Upper lobe of right lung (tissue), 1 donor: ENCODE results near the gene SMARCA2. TPM values are rescaled to one million over a fixed set of nuclear protein-coding genes. Genes with fewer than 3 reads are reported as not detected.

Experiments used
- ATAC-seq: fragments of 200-7000 bp; cut with Tn5 transposase; one replicate; pipeline ENCODE4 v1.9.1; 2020; ENCODE audit warnings: mild to moderate bottlenecking, moderate library complexity
- DNase-seq: peaks from one replicate; pipeline ENCODE4 v3.0.0-alpha.2; 2020
- H3K27ac ChIP-seq: fragments of 200-600 bp; one replicate; pipeline ENCODE4 v1.8.0; 2022
- H3K27me3 ChIP-seq: fragments of 200-600 bp; one replicate; pipeline ENCODE4 v1.8.0; 2022; ENCODE audit warnings: mild to moderate bottlenecking
- H3K36me3 ChIP-seq: fragments of 200-600 bp; one replicate; pipeline ENCODE4 v1.8.0; 2022
- H3K4me1 ChIP-seq: fragments of 200-600 bp; one replicate; pipeline ENCODE4 v1.8.0; 2022
- H3K4me3 ChIP-seq: fragments of 200-600 bp; one replicate; pipeline ENCODE4 v1.8.0; 2022; ENCODE audit warnings: mild to moderate bottlenecking
- H3K9me3 ChIP-seq: fragments of 200-600 bp; one replicate; pipeline ENCODE4 v1.8.0; 2022
- CTCF ChIP-seq: fragments of 200-600 bp; IDR thresholded peaks from one replicate; pipeline ENCODE4 v1.8.0; 2022; ENCODE audit warnings: antibody characterized with exemption
- intact Hi-C: fragments of 100-400 bp; cut with DNase I; formaldehyde crosslinking; loops from one replicate; pipeline ENCODE4 v1.11.0; 2022
- total RNA-seq: library from RNA; stranded (reverse); fragmentation: NEBNext Ultra II Directional; extraction: Animal tissue kit (Norgen Biotek cat#: 25700); gene quantifications from one replicate; pipeline ENCODE4 v1.2.1, GENCODE V29; 2021
- donor health status: DM: no; HTN: yes; CAD: no; lungs with severe emphysema.

Gene SMARCA2
- total RNA-seq, 1 donor from 2014 or later = 147 TPM

GRCh38 chr9:2087500-2088313 is 72.6 kb downstream of the SMARCA2 start:
- DNase-seq (no peak), ATAC-seq (peak; percentile 82)
- peaks cover 85% of the 10 kb centered on the region for H3K36me3 ChIP-seq
- intact Hi-C loops = no loop called here
- no peaks in the 10 kb centered on the region for H3K9me3 ChIP-seq
- H3K4me3 ChIP-seq = no peak overlapping the region
- H3K27ac ChIP-seq = no peak overlapping the region
- peak; percentile 74 for TF ChIP-seq CTCF
- no peaks in the 10 kb centered on the region for H3K4me1 ChIP-seq
- no peaks in the 10 kb centered on the region for H3K27me3 ChIP-seq

- H3K4me1 ChIP-seq = peaks cover 5% of the 10 kb centered on the region
- peaks cover 75% of the 10 kb centered on the region for H3K36me3 ChIP-seq
- H3K27ac ChIP-seq = peak overlapping the region; percentile 72
- no peaks in the 10 kb centered on the region for H3K27me3 ChIP-seq
- peak; percentile 98 for ATAC-seq
- H3K4me3 ChIP-seq = no peak overlapping the region
- intact Hi-C loops = no loop called here
- DNase-seq = peak; percentile 61
- no peak for TF ChIP-seq CTCF
- H3K9me3 ChIP-seq = no peaks in the 10 kb centered on the region
Measured at GRCh38 chr9:2093920-2094597, 78.9 kb downstream of the SMARCA2 start.

DNA sequence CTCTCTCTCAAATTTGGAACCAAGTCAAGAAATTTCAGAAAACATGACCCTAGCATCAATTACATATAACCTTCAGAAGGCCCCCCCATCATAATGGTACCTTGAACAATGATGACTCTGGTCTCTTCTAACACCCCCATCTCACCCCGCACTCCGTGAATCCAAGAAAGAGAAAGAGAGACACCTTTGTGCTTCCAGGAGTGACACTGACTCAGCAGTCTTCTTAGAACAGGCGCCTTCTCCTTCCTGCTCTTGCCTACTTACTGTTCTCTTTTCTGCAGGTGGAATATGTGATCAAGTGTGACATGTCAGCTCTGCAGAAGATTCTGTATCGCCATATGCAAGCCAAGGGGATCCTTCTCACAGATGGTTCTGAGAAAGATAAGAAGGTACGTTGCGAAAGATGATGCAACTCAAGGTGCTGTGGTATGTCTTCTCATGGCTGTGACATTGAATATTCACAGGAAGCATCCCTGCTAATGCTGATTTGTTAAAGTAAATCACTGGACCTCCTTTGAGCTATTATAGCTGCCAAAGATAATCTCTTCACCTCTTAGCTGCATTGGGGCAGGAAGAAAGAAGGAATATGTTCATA is 81.3 kb downstream of the SMARCA2 start:
- TF ChIP-seq CTCF = no peak
- ATAC-seq (no peak), DNase-seq (no peak)
- no peaks in the 10 kb centered on the region for H3K9me3 ChIP-seq
- H3K4me1 ChIP-seq = peaks cover 5% of the 10 kb centered on the region
- no peaks in the 10 kb centered on the region for H3K27me3 ChIP-seq
- peaks cover 68% of the 10 kb centered on the region for H3K36me3 ChIP-seq
- intact Hi-C loops = no loop called here
- no peak overlapping the region for H3K27ac ChIP-seq
- no peak overlapping the region for H3K4me3 ChIP-seq

GRCh38 chr9:2106666-2107065 is 91.5 kb downstream of the SMARCA2 start:
- ATAC-seq (no peak), DNase-seq (no peak)
- TF ChIP-seq CTCF = no peak
- intact Hi-C loops = no loop called here
- no peak overlapping the region for H3K4me3 ChIP-seq
- H3K27me3 ChIP-seq = no peaks in the 10 kb centered on the region
- H3K9me3 ChIP-seq = no peaks in the 10 kb centered on the region
- H3K27ac ChIP-seq = no peak overlapping the region
- H3K36me3 ChIP-seq = peaks cover 77% of the 10 kb centered on the region
- H3K4me1 ChIP-seq = peaks cover 8% of the 10 kb centered on the region

DNA sequence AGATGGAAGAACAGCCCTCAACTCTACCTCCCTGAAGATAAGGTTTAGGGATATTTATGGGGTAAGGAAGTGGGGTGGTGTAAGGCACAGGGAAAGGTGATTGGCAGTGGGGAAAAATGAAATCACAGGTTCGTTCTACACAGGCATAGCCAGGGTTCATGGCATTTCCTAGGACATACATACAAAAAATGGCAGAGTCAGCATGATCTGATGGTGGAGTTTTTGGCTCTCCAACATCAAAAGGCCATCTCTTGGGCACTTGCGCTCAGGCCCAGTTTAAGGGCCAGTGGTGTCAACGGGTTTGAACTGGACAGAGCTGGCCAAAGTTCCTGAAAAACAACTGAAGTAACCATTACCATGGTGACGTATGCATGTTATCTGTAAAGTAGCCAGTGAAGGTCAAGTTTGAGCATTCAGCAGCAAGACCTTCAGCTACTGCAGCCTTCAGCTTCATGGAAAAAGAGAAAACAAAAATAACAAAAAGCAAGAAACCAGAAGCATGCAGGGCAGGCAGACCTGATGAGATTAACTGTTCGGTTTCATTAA is 92.8 kb downstream of the SMARCA2 start:
- ATAC-seq = no peak

More for the DNA sequence above, 92.8 kb downstream of the SMARCA2 start:
- Histone ChIP-seq H3K4me1 (peaks cover 8% of the 10 kb centered on the region), H3K27ac (no peak overlapping the region), H3K36me3 (peaks cover 85% of the 10 kb centered on the region), H3K4me3 (no peak overlapping the region), H3K9me3 (no peaks in the 10 kb centered on the region), H3K27me3 (no peaks in the 10 kb centered on the region)
- intact Hi-C loops = no loop called here
- no peak for DNase-seq
- no peak for TF ChIP-seq CTCF
